HepG2 (cell line): Measurements from ENCODE around the gene LMOD1. TPM values are rescaled to one million over a fixed set of nuclear protein-coding genes. Genes with fewer than 3 reads are reported as not detected.

Source experiments
- CENPT ChIP-seq: sonication (generic); formaldehyde crosslinking; IDR thresholded peaks from 2 replicates; pipeline ENCODE4 v1.8.0; 2022; ENCODE audit warnings: low read depth, mild to moderate bottlenecking, moderate library complexity, missing genetic modification reagents
- CENPX ChIP-seq: sonication (generic); formaldehyde crosslinking; IDR thresholded peaks from 2 replicates; pipeline ENCODE4 v1.9.0; 2021; ENCODE audit warnings: mild to moderate bottlenecking, missing genetic modification reagents, moderate library complexity
- KDM4B ChIP-seq: sonication (generic); formaldehyde crosslinking; IDR thresholded peaks from 2 replicates; pipeline ENCODE4 v1.4.0; 2020; ENCODE audit warnings: missing genetic modification reagents
- MED8 ChIP-seq: sonication (generic); formaldehyde crosslinking; IDR thresholded peaks from 2 replicates; pipeline ENCODE4 v1.8.1; 2023; ENCODE audit warnings: mild to moderate bottlenecking, missing genetic modification reagents; ENCODE audit not compliant: insufficient replicate concordance
- RFX3 ChIP-seq: IDR thresholded peaks from 2 replicates; pipeline ENCODE4 v1.6.1; 2016; ENCODE audit warnings: missing biosample characterization, missing genetic modification reagents
- TSC22D2 ChIP-seq: sonication (generic); formaldehyde crosslinking; IDR thresholded peaks from 2 replicates; pipeline ENCODE4 v1.5.1; 2020; ENCODE audit warnings: missing genetic modification reagents, mild to moderate bottlenecking, borderline replicate concordance
- ZBTB25 ChIP-seq: IDR thresholded peaks from 2 replicates; pipeline ENCODE4 v1.6.1; 2018; ENCODE audit warnings: missing genetic modification reagents
- ZBTB40 ChIP-seq, 2 experiments: fragments of 450-650 bp in 1 of 2; sonication (generic) in 1 of 2; formaldehyde crosslinking in 1 of 2; IDR thresholded peaks; 2 replicates each; pipeline versions ENCODE4 v1.6.1 to v1.8.0; 2016 to 2022; ENCODE audit warnings: antibody characterized with exemption in 1 of 2, mild to moderate bottlenecking in 1 of 2, missing genetic modification reagents in 1 of 2
- ZBTB43 ChIP-seq: sonication (generic); formaldehyde crosslinking; conservative IDR thresholded peaks from 2 replicates; pipeline ENCODE4 v1.4.0; 2020; ENCODE audit warnings: missing genetic modification reagents
- ZFP90 ChIP-seq: sonication (generic); formaldehyde crosslinking; IDR thresholded peaks from 2 replicates; pipeline ENCODE4 v1.8.0; 2022; ENCODE audit warnings: missing genetic modification reagents, mild to moderate bottlenecking, inconsistent platforms, borderline replicate concordance
- ZIK1 ChIP-seq: sonication (generic); formaldehyde crosslinking; IDR thresholded peaks from 2 replicates; pipeline ENCODE4 v1.5.0; 2020; ENCODE audit warnings: mild to moderate bottlenecking, low read depth, missing genetic modification reagents, borderline replicate concordance
- ZMYM2 ChIP-seq: sonication (generic); formaldehyde crosslinking; IDR thresholded peaks from 2 replicates; pipeline ENCODE4 v1.8.0; 2022; ENCODE audit warnings: mild to moderate bottlenecking, missing genetic modification reagents
- ZNF704 ChIP-seq: sonication (generic); formaldehyde crosslinking; IDR thresholded peaks from 2 replicates; pipeline ENCODE4 v1.8.1; 2023; ENCODE audit warnings: mild to moderate bottlenecking, inconsistent platforms, moderate library complexity, missing genetic modification reagents, borderline replicate concordance
- ZNF784 ChIP-seq: sonication (generic); formaldehyde crosslinking; IDR thresholded peaks from 2 replicates; pipeline ENCODE4 v1.5.1; 2020; ENCODE audit warnings: missing genetic modification reagents, mild to moderate bottlenecking, borderline replicate concordance
- polyA plus RNA-seq, 8 experiments: library from polyadenylated mRNA; depleted of rRNA in 3 of 8; stranded (reverse) in 7 of 8; unstranded in 1 of 8; fragments of >200 nt; fragmentation: Illumina TruSeq in 4 of 8; extraction: Trizol in 4 of 8; gene quantifications; 2 replicates each; pipeline versions ENCODE4 v1.2.1 to v1.2.3, GENCODE V29; 2011 to 2016; ENCODE audit warnings: low read depth in 4 of 8, missing spikeins in 1 of 8, mixed read lengths in 1 of 8; ENCODE audit not compliant: insufficient read depth in 1 of 8
- total RNA-seq, 5 experiments: library from RNA; depleted of rRNA; stranded (reverse); fragments of >200 nt; fragmentation: Illumina TruSeq; extraction: Trizol; gene quantifications; 2 replicates each; pipeline ENCODE4 v1.2.3, GENCODE V29; 2016; ENCODE audit warnings: low read depth in 1 of 5

Gene LMOD1
- total and polyA plus RNA-seq, 2 of the 13 experiments (the other 11 are each of a cell fraction or from before 2014, with no cell fraction given), result not detected

- TF ChIP-seq ZBTB25 (no peak), ZFP90 (no peak), MED8 (CRISPR knock-in tag) (no peak), ZNF704 (CRISPR knock-in tag) (no peak), ZIK1 (CRISPR knock-in tag) (no peak), ZMYM2 (CRISPR knock-in tag) (no peak), CENPT (CRISPR knock-in tag) (no peak), ZNF784 (CRISPR knock-in tag) (0 out of 2 replicates have a peak, but pooled peaks have one; percentile 46), ZBTB43 (CRISPR knock-in tag) (no peak), ZBTB40 (IDR thresholded peaks at IDR 0.05) (no peak), ZBTB40 (CRISPR knock-in tag; IDR thresholded peaks at IDR 0.05) (no peak), RFX3 (CRISPR knock-in tag) (no peak), CENPX (CRISPR knock-in tag) (no peak), TSC22D2 (no peak), KDM4B (CRISPR knock-in tag) (no peak)
Measured at GRCh38 chr1:201941420-201942128, 4.8 kb downstream of the LMOD1 start (continued).
